DMS153 treated with DMSO at 0.1 percent for 48 hours (cell line): Measurements from ENCODE around the gene SEC23A.
A peak's percentile ranks its signal among the peaks of the same experiment; 100 is the strongest.
"Not testable (repeated sequence)": the region's sequence is repeated elsewhere in the genome, so short reads cannot be mapped to it uniquely, and the experiment has no call there.

Experiments used
- DNase-seq: peaks from one replicate; lab custom pipeline; 2025; ENCODE audit not compliant: unreplicated experiment; lab: John Stamatoyannopoulos, UW

Gene SEC23A

DNA sequence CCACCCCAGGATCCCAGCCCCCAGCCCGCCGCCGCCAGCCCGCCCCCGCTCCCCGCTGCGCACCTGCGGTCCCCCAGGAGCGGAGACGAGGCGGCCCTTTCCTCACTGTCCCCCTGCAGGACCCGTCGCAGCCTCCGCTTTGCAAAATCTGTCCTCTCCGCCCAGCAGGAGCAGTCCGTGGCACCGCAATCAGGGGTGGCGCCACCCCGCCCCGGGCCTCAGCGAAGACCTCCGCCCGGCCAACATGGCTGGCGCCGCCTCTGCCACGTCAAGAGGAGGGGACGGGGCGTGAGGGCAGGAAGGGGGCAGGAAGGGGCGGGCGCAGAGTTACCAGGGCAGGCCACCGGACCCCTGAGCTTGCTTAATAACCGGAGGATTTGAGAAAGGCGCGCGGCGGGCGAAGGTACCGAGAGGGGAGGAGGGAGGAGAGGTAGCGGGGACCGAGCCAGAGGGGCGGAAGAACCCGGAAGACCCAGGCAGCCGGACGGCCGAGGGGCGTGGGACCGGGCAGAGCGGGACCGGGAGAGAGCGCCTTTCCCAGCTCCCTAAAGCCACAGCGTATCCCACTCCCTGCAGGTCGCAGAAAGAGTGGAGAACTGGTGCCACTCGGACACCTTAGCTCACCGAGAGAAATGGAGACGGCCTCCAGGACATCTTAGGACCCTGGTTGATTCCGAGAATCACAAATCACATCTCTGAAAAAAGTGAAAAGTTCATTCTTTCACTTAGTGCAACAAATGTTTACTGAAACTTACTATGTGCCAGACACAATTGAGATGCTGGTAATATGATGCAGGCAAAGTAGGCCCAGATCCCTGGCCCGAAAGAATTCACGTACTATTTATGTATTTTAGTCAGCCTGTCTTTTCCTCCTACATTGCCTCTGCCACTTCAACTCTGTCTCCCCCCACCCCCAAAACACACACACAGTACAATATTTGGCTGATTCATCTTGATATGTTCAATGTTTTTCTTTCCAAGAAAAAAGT lies at the start of gene SEC23A:
Gene SEC23A, minus strand, starts transcription at position 267 of the 989 bp plus-strand sequence. CDS start 7,117 bp downstream, outside the sequence.
- DNase-seq, result peak; percentile 69

DNA sequence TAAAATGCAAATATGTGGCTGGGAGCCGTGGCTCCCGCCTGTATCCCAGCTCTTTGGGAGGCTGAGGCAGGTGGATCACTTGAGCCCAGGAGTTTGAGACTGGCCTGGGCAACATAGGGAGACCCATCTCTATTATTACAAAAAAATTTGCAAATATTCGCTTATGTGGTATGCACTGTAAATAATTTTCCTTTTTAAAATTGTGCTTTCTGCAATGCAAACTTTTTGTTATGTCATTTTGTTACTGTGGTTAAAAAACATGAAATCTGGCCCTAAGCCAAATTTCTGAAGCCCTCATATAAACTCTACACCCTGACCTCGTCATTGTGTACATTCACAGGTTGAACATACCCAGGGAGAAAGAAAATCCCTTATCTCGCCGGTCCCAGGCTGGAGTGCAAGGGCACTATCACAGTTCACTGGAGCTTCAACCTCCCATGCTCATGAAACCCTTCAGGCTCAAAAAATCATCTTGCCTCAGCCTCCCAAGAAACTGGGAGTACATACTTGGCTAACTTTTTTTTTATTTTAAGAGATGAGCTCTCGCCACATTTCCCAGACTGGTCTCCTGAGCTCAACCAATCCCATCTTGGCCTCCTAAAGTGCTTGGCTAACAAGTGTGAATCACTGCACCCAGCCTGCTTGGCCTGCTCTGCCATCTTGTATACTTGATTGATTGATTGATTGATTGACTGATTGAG lies 42.4 kb upstream of the SEC23A start:
- no peak for DNase-seq

GRCh38 chr14:39143226-39143625 lies 40.2 kb upstream of the SEC23A start:
- not testable (repeated sequence) for DNase-seq

DNA sequence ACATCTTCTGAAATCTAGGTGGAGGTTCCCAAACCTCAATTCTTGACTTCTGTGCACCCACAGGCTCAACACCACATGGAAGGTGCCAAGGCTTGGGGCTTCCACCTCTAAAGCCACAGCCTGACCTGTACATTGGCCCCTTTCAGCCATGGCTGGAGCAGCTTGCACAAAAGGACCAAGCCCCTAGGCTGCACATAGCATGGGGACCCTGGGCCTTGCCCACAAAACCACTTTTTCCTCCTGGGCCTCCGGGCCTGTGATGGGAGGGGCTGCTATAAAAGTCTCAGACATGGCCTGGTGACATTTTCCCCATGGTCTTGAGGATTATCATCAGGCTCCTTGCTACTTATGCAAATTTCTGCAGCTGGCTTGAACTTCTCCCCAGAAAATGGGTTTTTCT lies 38.6 kb upstream of the SEC23A start:
- DNase-seq, result not testable (repeated sequence)

DNA sequence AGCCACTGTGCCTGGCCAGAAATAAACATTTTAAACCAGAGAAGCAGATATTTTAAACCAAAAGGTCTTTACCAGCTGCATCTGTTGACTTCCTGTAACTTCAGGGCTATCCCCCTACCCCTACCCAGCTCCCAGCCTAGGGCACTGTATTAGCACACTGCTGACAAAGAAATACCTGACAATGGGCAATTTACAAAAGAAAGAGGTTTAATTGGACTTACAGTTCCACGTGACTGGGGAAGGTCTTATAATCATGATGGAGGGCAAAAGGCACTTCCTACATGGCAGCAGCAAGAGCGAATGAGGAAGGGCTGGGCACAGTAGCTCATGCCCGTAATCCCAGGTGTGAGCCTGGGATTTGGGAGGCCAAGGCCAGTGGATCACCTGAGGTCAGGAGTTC lies 37.1 kb upstream of the SEC23A start:
- no peak for DNase-seq

GRCh38 chr14:39138440-39138839 lies 35.4 kb upstream of the SEC23A start:
- no peak for DNase-seq

DNA sequence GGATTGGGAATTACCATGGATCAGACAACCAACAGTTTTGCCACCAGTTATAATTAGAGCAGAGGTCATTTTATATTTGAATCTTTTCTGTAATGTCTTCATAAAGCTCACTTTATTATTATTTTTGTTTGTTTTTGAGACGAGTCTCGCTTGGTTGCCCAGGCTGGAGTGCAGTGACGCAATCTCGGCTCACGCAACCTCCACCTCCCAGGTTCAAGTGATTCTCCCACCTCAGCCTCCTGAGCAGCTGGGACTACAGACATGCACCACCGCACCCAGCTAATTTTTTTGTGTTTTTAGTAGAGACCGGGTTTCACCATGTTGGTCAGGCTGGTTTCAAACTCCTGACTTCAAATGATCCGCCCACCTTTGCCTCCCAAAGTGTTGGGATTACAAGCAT lies 34.8 kb upstream of the SEC23A start:
- not testable (repeated sequence) for DNase-seq

DNA sequence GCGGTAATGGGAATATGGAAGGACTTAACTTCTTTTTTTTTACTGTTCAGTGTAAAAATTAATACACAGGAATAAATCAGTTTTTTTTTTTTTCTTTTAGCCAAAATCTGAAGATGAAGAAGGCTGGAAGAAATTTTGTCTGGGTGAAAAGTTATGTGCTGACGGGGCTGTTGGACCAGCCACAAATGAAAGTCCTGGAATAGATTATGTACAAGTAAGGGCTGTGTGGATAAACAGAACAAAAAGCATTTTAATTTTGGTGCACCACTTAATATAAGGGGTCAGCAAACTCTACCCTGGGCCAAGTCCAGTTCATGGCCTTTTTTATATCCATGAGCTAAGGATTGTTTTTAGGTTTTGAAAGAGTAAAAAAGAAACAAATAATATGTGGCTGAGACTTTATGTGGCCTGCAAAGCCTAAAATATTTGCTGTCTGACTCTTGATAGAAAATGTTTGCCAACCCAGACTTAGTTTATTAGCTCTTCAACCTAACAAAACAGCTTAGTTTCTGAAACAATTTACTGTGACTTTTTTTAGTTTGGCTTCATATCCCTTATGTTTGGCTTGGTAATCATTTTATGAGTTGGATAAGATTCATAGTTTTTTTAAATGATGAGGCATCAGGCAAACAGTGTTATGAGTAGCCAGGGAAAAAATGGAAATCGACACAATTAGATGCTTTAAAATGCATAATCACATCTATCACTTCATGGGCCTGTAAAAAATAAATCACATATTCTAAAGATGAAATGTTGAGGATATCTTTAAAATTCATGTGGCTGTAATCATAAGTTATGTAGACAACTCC lies 19.5 kb upstream of the SEC23A start:
- DNase-seq, result no peak

DNA sequence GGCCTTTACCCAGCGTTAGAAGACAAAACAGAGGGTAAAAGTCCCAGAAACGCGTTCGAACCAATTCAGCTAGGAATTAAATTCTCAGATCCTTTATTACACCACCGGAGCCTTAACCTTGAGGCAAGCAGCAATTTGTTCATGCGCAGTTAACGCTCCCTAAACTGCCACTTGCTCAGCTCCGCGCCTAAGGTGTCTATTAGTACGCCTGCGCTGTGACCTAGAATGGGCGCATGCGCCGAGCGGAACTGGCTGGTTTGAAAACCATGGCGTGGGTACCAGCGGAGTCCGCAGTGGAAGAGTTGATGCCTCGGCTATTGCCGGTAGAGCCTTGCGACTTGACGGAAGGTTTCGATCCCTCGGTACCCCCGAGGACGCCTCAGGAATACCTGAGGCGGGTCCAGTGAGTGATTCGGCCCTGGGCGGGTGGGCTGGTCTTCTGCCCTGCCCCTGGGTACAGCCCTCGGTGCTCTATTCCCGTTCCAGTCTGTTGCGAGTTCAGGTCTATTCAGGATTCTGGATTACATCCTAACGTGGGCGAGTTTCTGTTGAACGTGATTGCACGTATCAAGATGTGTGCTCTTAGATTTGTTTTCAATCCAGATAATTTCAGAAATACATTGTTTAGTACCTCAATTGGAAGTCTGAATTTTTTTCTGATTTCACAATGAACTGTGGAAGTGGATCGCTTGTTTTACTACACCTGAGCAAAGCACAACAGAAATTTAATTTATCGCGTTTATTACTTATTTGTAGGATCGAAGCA lies 11.2 kb upstream of the SEC23A start, which contains the start of gene GEMIN2:
Gene GEMIN2, plus strand, starts transcription at position 251 of the 766 bp plus-strand sequence. Its CDS starts 16 bp downstream, at position 267.
- peak; percentile 91 for DNase-seq

DNA sequence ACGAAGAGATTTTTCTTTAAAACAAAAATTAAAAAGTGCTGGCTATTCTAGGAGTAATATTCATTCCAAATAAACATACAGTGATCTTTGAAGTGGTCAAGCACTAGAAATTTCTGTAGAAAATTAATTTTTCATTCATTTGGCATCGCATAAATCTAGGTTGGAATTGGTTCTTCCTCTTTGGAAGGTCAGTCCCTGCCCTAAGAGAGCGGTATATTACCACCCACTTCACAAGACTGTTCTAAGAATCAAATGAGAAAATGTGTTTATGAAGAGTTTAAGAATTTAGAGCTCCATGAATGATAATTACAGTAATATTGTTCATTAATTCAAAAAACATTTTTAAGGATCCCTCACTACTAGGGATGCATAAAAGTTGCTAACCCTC lies 10.6 kb upstream of the SEC23A start:
- no peak for DNase-seq

DNA sequence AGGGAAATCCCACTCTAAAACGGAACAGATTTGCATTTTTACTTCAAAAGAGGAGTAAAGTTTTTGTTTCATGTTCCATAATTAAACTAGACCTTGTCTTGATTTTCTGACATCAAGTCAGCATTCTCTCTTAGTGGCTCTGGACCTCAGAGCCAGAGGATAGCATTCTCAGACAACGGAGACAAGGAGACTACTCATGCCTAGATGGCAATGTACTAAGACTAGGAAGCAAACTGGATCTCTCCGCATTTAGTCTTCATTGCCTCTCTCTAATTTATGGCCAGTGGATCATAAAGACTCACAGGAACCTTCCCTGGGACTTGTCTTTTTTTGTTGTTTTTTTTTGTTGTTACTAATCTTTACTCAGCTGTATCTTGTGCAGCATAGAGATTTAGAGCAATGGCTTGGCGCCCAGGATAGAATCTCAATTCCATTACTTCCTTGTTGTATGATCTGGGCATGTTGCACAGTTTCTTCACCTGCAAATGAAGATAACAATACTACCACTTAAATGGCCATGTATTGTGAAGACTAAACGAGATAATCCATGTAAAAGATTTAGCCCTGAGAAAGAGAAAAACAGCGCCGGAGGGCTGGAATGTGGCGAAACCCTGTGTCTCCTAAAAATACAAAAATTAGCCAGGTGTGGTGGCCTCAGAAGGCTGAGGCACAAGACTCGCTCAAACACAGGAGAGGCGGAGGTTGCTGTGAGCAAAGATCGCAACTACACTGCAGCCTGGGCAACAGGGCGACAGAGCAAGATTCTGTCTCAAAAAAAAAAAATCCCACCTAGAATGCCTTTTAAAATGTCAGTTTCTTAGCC lies 7.1 kb upstream of the SEC23A start:
- no peak for DNase-seq

GRCh38 chr14:39108791-39109190 lies 5.8 kb upstream of the SEC23A start:
- DNase-seq, result no peak

DNA sequence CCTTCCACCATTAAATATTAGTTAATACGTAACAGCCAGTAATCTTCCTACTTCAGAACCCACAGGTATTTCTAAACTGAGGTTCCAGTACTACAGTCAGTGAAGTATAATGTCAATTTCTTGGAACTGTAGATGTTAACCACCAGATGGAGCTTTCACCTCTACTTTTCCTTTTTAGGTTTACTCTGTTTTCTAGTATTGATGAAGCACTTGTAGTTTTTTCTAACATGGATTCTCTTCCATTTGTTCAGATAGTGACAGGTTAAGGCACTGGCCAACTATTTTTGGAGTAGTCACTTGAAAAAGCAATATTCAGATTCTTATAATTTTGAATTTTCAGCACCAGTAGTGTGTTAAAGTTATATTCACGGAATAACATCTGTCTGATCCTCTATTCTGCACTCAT lies 4.6 kb upstream of the SEC23A start:
- DNase-seq, result peak; percentile 25

DNA sequence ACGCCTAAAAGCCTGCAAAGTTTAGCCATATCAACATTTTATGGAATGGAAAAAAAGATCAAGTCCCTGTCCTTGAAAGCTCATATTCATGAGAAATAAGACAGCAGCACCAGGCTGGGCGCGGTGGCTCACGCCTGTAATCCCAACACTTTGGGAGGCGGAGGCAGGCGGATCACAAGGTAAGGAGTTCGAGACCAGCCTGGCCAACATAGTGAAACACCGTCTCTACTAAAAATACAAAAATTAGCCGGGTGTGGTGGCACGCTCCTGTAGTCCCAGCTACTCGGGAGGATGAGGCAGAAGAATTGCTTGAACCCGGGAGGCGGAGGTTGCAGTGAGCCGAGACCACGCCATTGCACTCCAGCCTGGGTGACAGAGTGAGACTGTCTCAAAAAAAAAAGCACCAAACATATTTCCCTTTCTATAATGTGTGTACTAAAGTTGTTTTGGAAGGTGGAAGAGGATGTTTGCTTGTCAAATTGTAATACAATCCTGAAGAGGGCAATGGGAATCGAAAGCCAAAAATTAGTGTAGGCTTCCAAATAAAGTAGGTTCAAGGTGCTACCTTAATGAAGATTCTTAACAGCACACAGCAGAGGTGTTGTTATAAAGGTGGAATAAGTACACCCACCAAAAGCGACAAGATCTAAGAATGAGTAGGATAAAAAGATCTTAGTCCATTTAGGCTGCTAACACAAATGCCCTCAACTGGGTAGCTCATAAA lies 1.2 kb upstream of the SEC23A start:
- not testable (repeated sequence) for DNase-seq

DNA sequence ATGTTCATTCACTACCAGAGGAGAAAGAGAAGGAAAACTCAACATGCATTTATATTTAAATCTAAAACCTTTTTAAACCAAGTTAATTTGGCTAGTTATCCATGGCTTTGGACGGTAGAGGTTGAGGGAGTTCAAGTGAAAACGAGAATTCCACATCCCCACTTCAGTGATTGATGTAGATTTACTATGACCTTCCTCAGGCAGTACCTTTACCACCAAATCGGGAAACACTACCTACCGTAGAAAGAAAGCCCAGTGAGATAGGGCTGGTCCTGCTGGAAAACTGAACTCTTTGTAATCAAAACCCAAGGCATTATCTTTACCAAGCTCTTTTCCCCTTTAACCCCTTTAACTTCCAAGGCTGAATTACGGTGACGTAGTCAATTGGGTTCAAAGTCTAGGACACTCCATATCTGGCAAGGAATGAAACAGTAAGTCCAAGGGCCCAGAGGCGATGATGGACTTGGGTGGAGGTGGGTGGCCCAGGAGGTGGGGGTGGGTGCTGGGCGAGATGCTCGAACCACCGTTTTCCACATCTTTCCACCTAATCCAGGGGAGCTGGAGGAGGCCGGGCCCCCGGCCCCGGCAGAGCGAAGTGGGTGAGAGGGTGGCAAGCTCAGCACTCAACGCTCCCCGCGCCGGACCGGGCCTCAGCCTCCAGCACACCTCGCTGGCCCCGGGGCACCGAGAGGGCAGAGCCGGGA lies 618 bp downstream of the SEC23A start:
- DNase-seq, result no peak

- DNase-seq, result no peak
Observed at GRCh38 chr14:39099748-39100147, 3.3 kb downstream of the SEC23A start.

- not testable (repeated sequence) for DNase-seq
Observed at GRCh38 chr14:39099215-39099614, 3.8 kb downstream of the SEC23A start.

GRCh38 chr14:39097159-39097558 lies 5.9 kb downstream of the SEC23A start:
- DNase-seq, result no peak
